ENCODE results near the gene PRLR.

The PRLR gene

GRCh38 chr5:35186749-35187148 is 43.5 kb downstream of the PRLR start:
- Histone ChIP-seq H2AFZ (ENCODE audit: low read depth, low read length) (no peak overlapping the region), H3K4me3 (ENCODE audit: low read length) (no peak overlapping the region), H3K9me3 (ENCODE audit: insufficient read depth, low read length) (no peaks in the 10 kb centered on the region), H3K4me2 (ENCODE audit: low read length) (no peak overlapping the region), H3K27me3 (ENCODE audit: low read depth, low read length) (no peaks in the 10 kb centered on the region; the same call in 1 of the 2 replicates), H3K79me2 (ENCODE audit: low read length) (no peaks in the 10 kb centered on the region), H3K9ac (ENCODE audit: low read length) (no peak overlapping the region), H3K36me3 (replicated peaks; ENCODE audit: low read depth, low read length) (no peaks in the 10 kb centered on the region), H3K4me1 (ENCODE audit: low read length) (peaks cover 5% of the 10 kb centered on the region; the same call in 1 of the 2 replicates), H3K27ac (ENCODE audit: low read length) (no peak overlapping the region), H4K20me1 (ENCODE audit: insufficient read depth, low read length) (no peaks in the 10 kb centered on the region)
- TF ChIP-seq EZH2phosphoT487 (IDR thresholded peaks at IDR 0.05; ENCODE audit: low read depth): no peak
- TF ChIP-seq, protein P1, sequence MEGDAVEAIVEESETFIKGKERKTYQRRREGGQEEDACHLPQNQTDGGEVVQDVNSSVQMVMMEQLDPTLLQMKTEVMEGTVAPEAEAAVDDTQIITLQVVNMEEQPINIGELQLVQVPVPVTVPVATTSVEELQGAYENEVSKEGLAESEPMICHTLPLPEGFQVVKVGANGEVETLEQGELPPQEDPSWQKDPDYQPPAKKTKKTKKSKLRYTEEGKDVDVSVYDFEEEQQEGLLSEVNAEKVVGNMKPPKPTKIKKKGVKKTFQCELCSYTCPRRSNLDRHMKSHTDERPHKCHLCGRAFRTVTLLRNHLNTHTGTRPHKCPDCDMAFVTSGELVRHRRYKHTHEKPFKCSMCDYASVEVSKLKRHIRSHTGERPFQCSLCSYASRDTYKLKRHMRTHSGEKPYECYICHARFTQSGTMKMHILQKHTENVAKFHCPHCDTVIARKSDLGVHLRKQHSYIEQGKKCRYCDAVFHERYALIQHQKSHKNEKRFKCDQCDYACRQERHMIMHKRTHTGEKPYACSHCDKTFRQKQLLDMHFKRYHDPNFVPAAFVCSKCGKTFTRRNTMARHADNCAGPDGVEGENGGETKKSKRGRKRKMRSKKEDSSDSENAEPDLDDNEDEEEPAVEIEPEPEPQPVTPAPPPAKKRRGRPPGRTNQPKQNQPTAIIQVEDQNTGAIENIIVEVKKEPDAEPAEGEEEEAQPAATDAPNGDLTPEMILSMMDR (IDR thresholded peaks at IDR 0.05; ENCODE audit: low read depth, low read length): no peak

- no peaks in the 10 kb centered on the region for H4K20me1 ChIP-seq (ENCODE audit: insufficient read depth, low read length)
- no peaks in the 10 kb centered on the region for H3K9me3 ChIP-seq (ENCODE audit: insufficient read depth, low read length)
- peaks cover 5% of the 10 kb centered on the region; the same call in 1 of the 2 replicates for H3K4me1 ChIP-seq (ENCODE audit: low read length)
- H3K4me2 ChIP-seq (ENCODE audit: low read length): no peak overlapping the region
- no peaks in the 10 kb centered on the region for H3K79me2 ChIP-seq (ENCODE audit: low read length)
- H2AFZ ChIP-seq (ENCODE audit: low read depth, low read length): no peak overlapping the region
- TF ChIP-seq EZH2phosphoT487 (IDR thresholded peaks at IDR 0.05; ENCODE audit: low read depth): no peak
- TF ChIP-seq, protein P1 (IDR thresholded peaks at IDR 0.05; ENCODE audit: low read depth, low read length): no peak
- no peaks in the 10 kb centered on the region for H3K36me3 ChIP-seq (replicated peaks; ENCODE audit: low read depth, low read length)
- no peak overlapping the region for H3K4me3 ChIP-seq (ENCODE audit: low read length)
- H3K9ac ChIP-seq (ENCODE audit: low read length): no peak overlapping the region
- no peak overlapping the region for H3K27ac ChIP-seq (ENCODE audit: low read length)
- H3K27me3 ChIP-seq (ENCODE audit: low read depth, low read length): no peaks in the 10 kb centered on the region; the same call in 1 of the 2 replicates
Measured at GRCh38 chr5:35185518-35185917, 44.8 kb downstream of the PRLR start.

DNA sequence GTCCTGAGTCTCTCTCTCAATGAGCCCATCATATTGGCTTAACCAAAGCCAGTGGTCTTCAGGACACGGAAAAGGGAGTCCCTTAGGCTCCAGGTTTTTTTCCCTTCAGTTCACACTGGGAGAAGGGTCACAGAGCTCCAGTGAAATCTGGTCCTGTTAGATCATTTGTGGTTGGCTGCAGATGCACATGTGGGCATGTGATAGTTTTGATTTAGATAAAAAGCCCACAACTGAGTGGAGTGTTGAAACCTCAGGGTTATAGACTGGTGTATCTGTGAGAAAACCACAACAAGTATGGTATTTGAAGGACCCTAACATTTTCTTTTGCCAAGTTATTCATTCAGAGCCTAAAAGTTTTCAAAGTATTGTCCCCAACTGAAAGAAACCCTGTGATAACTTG is 46.7 kb downstream of the PRLR start:
- H3K79me2 ChIP-seq (ENCODE audit: low read length): no peaks in the 10 kb centered on the region
- no peak overlapping the region for H3K9ac ChIP-seq (ENCODE audit: low read length)
- H3K36me3 ChIP-seq (replicated peaks; ENCODE audit: low read depth, low read length): no peaks in the 10 kb centered on the region
- no peaks in the 10 kb centered on the region for H3K9me3 ChIP-seq (ENCODE audit: insufficient read depth, low read length)
- H3K27ac ChIP-seq (ENCODE audit: low read length): no peak overlapping the region
- no peaks in the 10 kb centered on the region; the same call in 1 of the 2 replicates for H3K27me3 ChIP-seq (ENCODE audit: low read depth, low read length)
- no peak overlapping the region for H2AFZ ChIP-seq (ENCODE audit: low read depth, low read length)
- no peak overlapping the region for H3K4me2 ChIP-seq (ENCODE audit: low read length)
- TF ChIP-seq, protein P1 (IDR thresholded peaks at IDR 0.05; ENCODE audit: low read depth, low read length): no peak
- no peak for TF ChIP-seq EZH2phosphoT487 (IDR thresholded peaks at IDR 0.05; ENCODE audit: low read depth)
- H4K20me1 ChIP-seq (ENCODE audit: insufficient read depth, low read length): no peaks in the 10 kb centered on the region
- peaks cover 5% of the 10 kb centered on the region; the same call in 1 of the 2 replicates for H3K4me1 ChIP-seq (ENCODE audit: low read length)
- no peak overlapping the region for H3K4me3 ChIP-seq (ENCODE audit: low read length)

DNA sequence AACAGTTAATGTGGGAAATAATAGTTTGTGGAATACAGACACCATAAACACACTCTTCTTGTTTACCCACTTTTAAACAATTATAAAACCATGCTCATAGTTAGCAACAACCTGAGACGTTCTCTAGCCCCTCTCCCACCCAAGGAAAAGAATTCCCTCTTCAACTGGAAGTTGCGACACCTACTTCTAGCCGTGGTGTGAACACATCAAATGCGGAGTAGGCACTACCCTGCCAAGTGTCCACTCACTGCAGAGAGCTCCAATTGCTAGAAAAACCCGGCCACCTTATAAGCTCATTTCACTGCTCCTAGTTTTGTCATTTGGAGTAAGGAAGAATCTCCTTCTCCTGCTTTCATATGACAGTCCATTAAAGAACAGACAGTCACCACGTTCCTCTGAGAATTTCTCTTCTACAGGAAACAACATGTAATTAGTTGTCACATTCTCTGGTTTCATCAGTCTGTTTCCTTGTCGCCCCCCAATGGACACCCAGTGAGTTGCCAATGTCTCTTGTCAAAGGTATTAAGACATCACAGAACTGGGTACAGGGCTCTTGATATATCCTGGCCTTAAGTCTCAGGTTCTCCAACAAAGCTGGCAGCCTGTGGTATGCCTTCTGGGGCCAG is 47.3 kb downstream of the PRLR start:
- no peaks in the 10 kb centered on the region; the same call in 1 of the 2 replicates for H3K27me3 ChIP-seq (ENCODE audit: low read depth, low read length)
- peak overlapping the region; percentile 10; the same call in 1 of the 2 replicates for H3K4me2 ChIP-seq (ENCODE audit: low read length)
- no peaks in the 10 kb centered on the region for H4K20me1 ChIP-seq (ENCODE audit: insufficient read depth, low read length)
- H3K4me3 ChIP-seq (ENCODE audit: low read length): no peak overlapping the region
- no peak overlapping the region for H3K27ac ChIP-seq (ENCODE audit: low read length)
- TF ChIP-seq EZH2phosphoT487 (IDR thresholded peaks at IDR 0.05; ENCODE audit: low read depth): no peak
- TF ChIP-seq, protein P1 (IDR thresholded peaks at IDR 0.05; ENCODE audit: low read depth, low read length): peak; percentile 72
- peak overlapping the region; percentile 71; the same call in 1 of the 2 replicates for H2AFZ ChIP-seq (ENCODE audit: low read depth, low read length)
- H3K9me3 ChIP-seq (ENCODE audit: insufficient read depth, low read length): no peaks in the 10 kb centered on the region
- no peak overlapping the region for H3K9ac ChIP-seq (ENCODE audit: low read length)
- no peaks in the 10 kb centered on the region for H3K79me2 ChIP-seq (ENCODE audit: low read length)
- H3K4me1 ChIP-seq (ENCODE audit: low read length): peaks cover 5% of the 10 kb centered on the region; the same call in 1 of the 2 replicates
- H3K36me3 ChIP-seq (replicated peaks; ENCODE audit: low read depth, low read length): no peaks in the 10 kb centered on the region

Measured in OCI-LY3 (cell line).